CD4-positive, alpha-beta T cell treated with Interleukin-17A for 4 hours (primary cell): ENCODE measurements around the gene ARHGAP18.
A peak's percentile ranks its signal among the peaks of the same experiment; 100 is the strongest.

Source experiments
- DNase-seq: peaks from one replicate; pipeline ENCODE4 v3.0.0-alpha.2; 2020; ENCODE audit warnings: mixed read lengths

Gene ARHGAP18

GRCh38 chr6:129641344-129641743 lies 68.6 kb downstream of the ARHGAP18 start:
- no peak for DNase-seq

- DNase-seq = no peak
Measured at GRCh38 chr6:129638686-129639085, 71.3 kb downstream of the ARHGAP18 start.

DNA sequence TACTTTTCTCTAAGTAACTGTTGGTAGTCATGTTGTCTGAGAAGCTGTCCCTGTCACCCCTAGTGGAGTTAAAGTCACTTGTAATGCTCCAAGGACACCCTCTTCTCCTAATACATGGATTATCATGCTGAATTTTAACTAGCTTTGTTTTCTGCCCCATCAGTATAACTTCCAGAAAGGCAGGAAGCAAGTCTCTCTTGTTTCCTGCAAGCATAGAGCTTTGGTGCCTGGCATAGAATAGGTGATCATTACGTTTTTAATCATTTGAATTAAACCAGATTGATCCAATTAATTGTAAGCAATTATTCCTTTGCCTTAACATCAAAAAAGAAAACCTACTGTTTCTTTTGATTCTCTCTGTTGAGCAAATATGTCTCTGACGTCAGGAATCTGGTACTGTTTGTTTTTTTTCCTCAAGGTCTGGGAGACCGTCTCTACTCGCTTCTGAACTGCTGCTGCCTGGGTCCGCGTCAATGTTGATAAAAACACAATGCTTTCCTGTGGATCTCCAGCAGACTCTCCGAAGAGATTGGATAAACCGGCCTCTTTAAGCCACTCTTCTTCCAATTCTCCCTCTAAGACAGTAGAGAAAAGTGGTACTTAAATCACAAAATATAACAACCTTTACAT lies 71.8 kb downstream of the ARHGAP18 start:
- no peak for DNase-seq

- no peak for DNase-seq
Measured at GRCh38 chr6:129637340-129638054, 72.5 kb downstream of the ARHGAP18 start.

GRCh38 chr6:129635396-129636130 lies 74.4 kb downstream of the ARHGAP18 start:
- DNase-seq = no peak

DNA sequence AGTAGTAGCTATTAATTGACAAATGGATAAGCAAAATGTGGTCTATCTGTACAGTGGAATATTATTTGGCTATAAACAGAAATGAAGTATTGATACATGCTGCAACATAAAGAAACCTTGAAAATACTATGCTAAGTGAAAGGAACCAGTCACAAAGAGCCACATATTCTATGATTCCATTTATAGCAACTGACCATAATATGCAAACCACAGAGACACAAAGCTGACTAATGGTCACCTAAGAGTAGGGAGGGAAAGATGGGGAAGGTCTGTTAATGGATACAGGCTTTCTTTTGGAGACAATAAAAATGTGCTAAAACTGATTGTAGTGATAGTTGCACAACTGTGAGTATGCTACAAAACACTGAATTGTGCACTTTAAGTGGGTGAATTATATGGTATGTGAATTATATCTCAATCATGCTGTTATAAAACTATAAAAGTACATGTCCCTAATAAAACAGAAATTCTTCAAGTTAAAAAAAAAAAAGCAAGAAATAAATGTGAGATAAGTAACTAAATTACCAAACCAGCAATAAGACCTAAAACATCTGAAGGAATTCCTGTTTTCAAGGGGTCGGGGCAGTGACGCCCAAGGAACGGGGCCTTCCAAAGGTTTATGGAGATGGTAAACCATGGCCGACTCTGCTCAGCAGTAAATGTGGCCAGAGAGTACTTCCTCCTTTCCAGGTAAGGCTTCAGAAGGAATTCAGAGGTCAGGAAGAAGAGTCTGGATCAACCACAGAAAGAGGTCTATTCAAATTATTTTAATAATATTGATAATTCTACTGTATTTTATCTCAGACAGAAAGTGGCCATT lies 75.4 kb downstream of the ARHGAP18 start:
- no peak for DNase-seq

- DNase-seq = no peak
Measured at GRCh38 chr6:129633529-129633928, 76.4 kb downstream of the ARHGAP18 start.

- no peak for DNase-seq
Measured at GRCh38 chr6:129632172-129632613, 77.8 kb downstream of the ARHGAP18 start.

DNA sequence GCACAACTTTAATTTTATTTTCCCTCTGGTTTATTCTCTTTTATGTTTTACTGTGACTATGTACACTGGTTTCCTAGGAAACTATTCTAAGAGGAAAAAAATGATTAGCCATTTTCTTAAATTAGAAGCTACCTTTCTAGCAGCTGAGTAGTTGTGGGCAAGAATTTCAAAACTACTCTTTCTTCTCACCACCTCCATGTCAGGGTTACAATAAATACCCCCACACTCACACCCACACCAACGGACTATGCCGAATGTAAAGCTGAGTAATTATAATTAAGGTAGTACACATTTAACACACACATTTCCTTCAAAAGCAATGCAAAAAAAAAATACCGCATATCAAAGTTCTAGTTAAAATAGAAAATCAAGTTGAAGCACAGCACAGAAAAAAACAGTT lies 78.9 kb downstream of the ARHGAP18 start:
- DNase-seq = no peak

DNA sequence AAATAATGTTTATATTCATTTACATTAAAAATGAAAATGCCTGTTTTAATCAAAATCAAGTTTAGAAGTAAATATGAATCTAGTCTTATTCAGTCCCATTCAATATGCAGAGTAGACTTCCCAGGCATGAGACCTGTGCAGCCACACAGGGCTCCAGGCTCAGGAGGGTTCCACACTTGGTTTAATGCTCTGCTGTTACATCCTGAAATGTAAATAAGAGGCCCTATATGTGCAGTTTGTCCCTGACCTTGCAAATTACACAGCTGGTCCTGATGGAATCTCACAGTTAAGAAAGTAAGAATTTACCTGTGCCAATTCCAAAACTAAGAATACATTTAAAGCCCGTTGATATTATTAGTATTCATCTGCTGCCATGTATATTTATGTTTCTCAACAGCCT lies 79.4 kb downstream of the ARHGAP18 start:
- DNase-seq = no peak

- DNase-seq = no peak
Measured at GRCh38 chr6:129628101-129628815, 81.7 kb downstream of the ARHGAP18 start.

- no peak for DNase-seq
Measured at GRCh38 chr6:129624488-129624887, 85.5 kb downstream of the ARHGAP18 start.

GRCh38 chr6:129623008-129623732 lies 86.8 kb downstream of the ARHGAP18 start:
- no peak for DNase-seq

- DNase-seq = peak; percentile 57
Measured at GRCh38 chr6:129621252-129621651, 88.7 kb downstream of the ARHGAP18 start.

GRCh38 chr6:129620234-129620610 lies 89.8 kb downstream of the ARHGAP18 start:
- no peak for DNase-seq

DNA sequence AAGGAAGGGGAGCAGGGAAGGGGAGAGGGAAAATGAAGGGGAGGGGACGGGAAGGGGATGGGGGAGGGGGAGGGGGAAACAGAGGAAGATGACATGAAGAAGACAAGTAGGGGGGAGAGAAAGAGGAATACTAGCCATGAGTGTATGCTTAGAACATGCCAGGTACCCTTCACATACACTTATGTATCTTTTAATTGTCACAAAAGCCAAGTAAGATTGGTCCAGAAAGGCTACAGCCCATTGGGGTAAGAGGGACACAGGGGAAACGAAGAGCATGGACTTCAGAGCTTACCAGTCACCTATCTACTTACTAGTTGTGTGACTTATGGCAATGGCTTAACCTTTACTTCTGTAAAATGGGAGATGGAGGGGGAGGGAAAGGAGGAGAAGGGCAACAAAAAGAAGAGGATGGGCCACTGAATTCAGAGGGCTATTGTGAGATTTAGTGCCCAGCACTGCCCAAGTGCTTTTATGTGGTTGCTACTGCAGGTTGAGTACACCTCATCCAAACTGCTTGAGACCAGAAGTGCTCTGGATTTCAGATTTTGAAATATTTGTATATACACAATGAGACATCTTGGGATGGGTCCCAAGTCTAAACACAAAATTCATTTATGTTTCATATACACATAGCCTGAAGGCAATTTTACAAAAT lies 90.3 kb downstream of the ARHGAP18 start:
- DNase-seq = no peak

DNA sequence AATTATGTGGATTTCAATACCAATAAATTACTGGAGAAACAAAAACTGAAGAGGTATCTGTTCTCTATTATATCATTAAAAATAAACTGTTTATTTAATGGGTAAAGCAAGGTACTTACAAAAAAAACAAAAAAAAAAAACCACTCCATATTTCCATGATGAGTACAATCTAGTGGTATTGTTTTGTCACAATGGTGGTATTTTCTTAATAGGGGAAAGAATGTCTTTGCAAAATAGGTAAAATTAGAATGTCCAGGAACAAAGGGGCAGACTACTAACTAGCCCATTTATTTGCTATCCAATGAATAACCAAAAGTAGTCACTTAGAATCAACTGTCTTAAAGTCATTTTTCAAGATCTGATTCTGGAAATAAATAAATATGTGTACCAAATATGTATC lies 92.0 kb downstream of the ARHGAP18 start:
- DNase-seq = no peak

GRCh38 chr6:129615496-129615895 lies 94.5 kb downstream of the ARHGAP18 start:
- DNase-seq = no peak

- DNase-seq = no peak
Measured at GRCh38 chr6:129615020-129615419, 95.0 kb downstream of the ARHGAP18 start.

DNA sequence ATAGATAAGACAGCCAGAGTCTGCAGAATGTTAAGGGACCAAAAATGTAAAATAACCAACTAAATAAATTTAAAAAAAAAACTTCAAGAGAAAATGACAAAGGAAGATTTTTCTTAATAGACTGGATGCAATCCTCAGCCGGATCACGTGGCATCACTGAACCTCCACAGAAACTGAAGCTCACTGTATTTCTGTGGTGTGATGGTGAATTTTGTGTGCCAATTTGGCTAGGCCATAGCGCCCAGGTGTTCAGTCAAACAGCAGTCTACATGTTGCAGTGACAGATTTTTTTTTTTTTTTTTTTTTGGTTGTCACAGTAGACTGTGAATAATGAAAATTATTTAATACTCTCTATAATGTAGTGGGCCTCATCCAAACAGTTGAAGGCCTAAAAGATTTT lies 95.5 kb downstream of the ARHGAP18 start:
- no peak for DNase-seq

DNA sequence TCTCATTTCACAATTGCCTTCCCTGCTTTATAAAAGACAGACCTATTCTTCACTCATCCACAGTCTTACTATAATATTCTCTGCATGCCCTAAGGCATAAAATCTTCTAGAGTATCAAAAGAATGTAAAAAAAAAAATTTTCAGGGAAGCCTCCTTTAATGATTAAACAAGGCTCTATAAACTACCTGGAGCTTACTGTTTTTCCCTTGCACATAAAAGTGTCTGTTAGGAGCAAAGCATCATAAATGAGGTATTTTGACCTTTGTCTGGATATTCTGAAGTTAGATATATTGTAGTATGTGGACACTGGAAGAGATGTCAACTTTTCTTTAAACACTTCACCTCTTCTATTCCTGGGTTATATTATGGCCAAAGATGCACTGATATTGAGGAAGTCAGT lies 97.5 kb downstream of the ARHGAP18 start:
- no peak for DNase-seq
